Parathyroid adenoma (tissue), 2 donors: ENCODE results near the gene SPAG17.

Experiments
- H2AFZ ChIP-seq: fragments of 300-600 bp; sonication (generic); one replicate; pipeline ENCODE4 v1.7.0; 2017; ENCODE audit warnings: antibody characterized with exemption, mild to moderate bottlenecking
- H3K27ac ChIP-seq: fragments of 300-600 bp; sonication (generic); one replicate; pipeline ENCODE4 v1.7.0; 2017
- H3K27me3 ChIP-seq: fragments of 300-600 bp; sonication (generic); one replicate; pipeline ENCODE4 v1.7.0; 2017; ENCODE audit warnings: low read length; ENCODE audit not compliant: control insufficient read depth, insufficient read depth
- H3K36me3 ChIP-seq: fragments of 300-600 bp; sonication (generic); one replicate; pipeline ENCODE4 v1.7.0; 2017; ENCODE audit warnings: low read length; ENCODE audit not compliant: control insufficient read depth, insufficient read depth
- H3K4me1 ChIP-seq: fragments of 300-600 bp; sonication (generic); one replicate; pipeline ENCODE4 v1.7.0; 2017; ENCODE audit warnings: control low read depth
- H3K4me2 ChIP-seq: fragments of 300-600 bp; sonication (generic); one replicate; pipeline ENCODE4 v1.7.0; 2017; ENCODE audit warnings: low read length
- H3K4me3 ChIP-seq: fragments of 300-600 bp; sonication (generic); one replicate; pipeline ENCODE4 v1.7.0; 2017; ENCODE audit warnings: low read depth, low read length
- H3K79me2 ChIP-seq: fragments of 300-600 bp; sonication (generic); one replicate; pipeline ENCODE4 v1.7.0; 2017; ENCODE audit warnings: control low read depth
- H3K9ac ChIP-seq: fragments of 300-600 bp; sonication (generic); one replicate; pipeline ENCODE4 v1.7.0; 2017; ENCODE audit warnings: mild to moderate bottlenecking
- H3K9me3 ChIP-seq: fragments of 300-600 bp; sonication (generic); one replicate; pipeline ENCODE4 v1.7.0; 2017; ENCODE audit warnings: low read length; ENCODE audit not compliant: control insufficient read depth
- CTCF ChIP-seq: fragments of 300-600 bp; sonication (generic); IDR thresholded peaks from one replicate; pipeline ENCODE4 v1.7.0; 2017; ENCODE audit warnings: antibody characterized with exemption, mild to moderate bottlenecking
- donor health status: primary hyperparathyroidism.

The SPAG17 gene

GRCh38 chr1:118159569-118159968, 25.5 kb downstream of the SPAG17 start:
- no peaks in the 10 kb centered on the region for H3K9me3 ChIP-seq
- no peaks in the 10 kb centered on the region for H3K36me3 ChIP-seq
- no peak overlapping the region for H3K9ac ChIP-seq
- H3K79me2 ChIP-seq = no peaks in the 10 kb centered on the region
- H3K4me3 ChIP-seq = no peak overlapping the region
- no peaks in the 10 kb centered on the region for H3K27me3 ChIP-seq
- H3K4me1 ChIP-seq = no peaks in the 10 kb centered on the region
- no peak overlapping the region for H3K27ac ChIP-seq
- no peak overlapping the region for H3K4me2 ChIP-seq
- TF ChIP-seq CTCF = no peak
- no peak overlapping the region for H2AFZ ChIP-seq

- H3K4me2 ChIP-seq = no peak overlapping the region
- no peaks in the 10 kb centered on the region for H3K79me2 ChIP-seq
- H3K27ac ChIP-seq = no peak overlapping the region
- no peak overlapping the region for H3K9ac ChIP-seq
- no peak overlapping the region for H2AFZ ChIP-seq
- H3K4me1 ChIP-seq = no peaks in the 10 kb centered on the region
- H3K36me3 ChIP-seq = no peaks in the 10 kb centered on the region
- no peak for TF ChIP-seq CTCF
- no peaks in the 10 kb centered on the region for H3K9me3 ChIP-seq
- H3K27me3 ChIP-seq = no peaks in the 10 kb centered on the region
- H3K4me3 ChIP-seq = no peak overlapping the region
These were observed 26.1 kb downstream of the SPAG17 start for GRCh38 chr1:118158924-118159323.

GRCh38 chr1:118157506-118157905, 27.5 kb downstream of the SPAG17 start:
- Histone ChIP-seq H3K9me3 (no peaks in the 10 kb centered on the region), H3K27ac (no peak overlapping the region), H3K27me3 (no peaks in the 10 kb centered on the region)

GRCh38 chr1:118155106-118155505, 29.9 kb downstream of the SPAG17 start:
- Histone ChIP-seq H3K4me1 (no peaks in the 10 kb centered on the region), H2AFZ (no peak overlapping the region), H3K79me2 (no peaks in the 10 kb centered on the region), H3K36me3 (no peaks in the 10 kb centered on the region), H3K4me2 (no peak overlapping the region), H3K4me3 (no peak overlapping the region), H3K27me3 (no peaks in the 10 kb centered on the region), H3K9ac (no peak overlapping the region), H3K9me3 (no peaks in the 10 kb centered on the region), H3K27ac (no peak overlapping the region)
- no peak for TF ChIP-seq CTCF

More at GRCh38 chr1:118157506-118157905, 27.5 kb downstream of the SPAG17 start:
- Histone ChIP-seq H3K36me3 (no peaks in the 10 kb centered on the region), H3K9ac (no peak overlapping the region), H3K79me2 (no peaks in the 10 kb centered on the region), H2AFZ (no peak overlapping the region), H3K4me2 (no peak overlapping the region), H3K4me1 (no peaks in the 10 kb centered on the region), H3K4me3 (no peak overlapping the region)
- TF ChIP-seq CTCF = no peak

- Histone ChIP-seq H3K27me3 (no peaks in the 10 kb centered on the region), H3K4me1 (no peaks in the 10 kb centered on the region), H3K4me3 (no peak overlapping the region), H2AFZ (no peak overlapping the region), H3K9ac (no peak overlapping the region), H3K4me2 (no peak overlapping the region), H3K79me2 (no peaks in the 10 kb centered on the region), H3K9me3 (no peaks in the 10 kb centered on the region), H3K27ac (no peak overlapping the region), H3K36me3 (no peaks in the 10 kb centered on the region)
- no peak for TF ChIP-seq CTCF
These were observed 30.8 kb downstream of the SPAG17 start for GRCh38 chr1:118154220-118154619.
